Endodermal cell (in vitro differentiated cells): ENCODE results near the gene CLSTN2. TPM values are rescaled to one million over a fixed set of nuclear protein-coding genes. Genes with fewer than 3 reads are reported as not detected.

Source experiments
- DNase-seq: peaks from one replicate; pipeline ENCODE4 v3.0.0-alpha.2; 2017
- H3K27ac ChIP-seq: 2 replicates; pipeline ENCODE4 v1.5.1; 2013; ENCODE audit warnings: mild to moderate bottlenecking, low read depth, low read length, moderate library complexity
- H3K27me3 ChIP-seq: 2 replicates; pipeline ENCODE4 v1.6.1; 2013; ENCODE audit warnings: mild to moderate bottlenecking, low read length, moderate library complexity; ENCODE audit not compliant: insufficient read depth, control insufficient read depth, poor library complexity, severe bottlenecking
- H3K36me3 ChIP-seq: 2 replicates; pipeline ENCODE4 v1.7.0; 2013; ENCODE audit warnings: mild to moderate bottlenecking, low read length, moderate library complexity; ENCODE audit not compliant: control insufficient read depth, insufficient read depth
- H3K4me1 ChIP-seq: one replicate; pipeline ENCODE4 v1.7.0; 2013; ENCODE audit warnings: low read length; ENCODE audit not compliant: control insufficient read depth, insufficient read depth
- H3K4me3 ChIP-seq: 2 replicates; pipeline ENCODE4 v1.5.1; 2013; ENCODE audit warnings: mild to moderate bottlenecking, low read length, moderate library complexity
- H3K9ac ChIP-seq: 2 replicates; pipeline ENCODE4 v1.6.1; 2013; ENCODE audit warnings: mild to moderate bottlenecking, low read length, moderate library complexity; ENCODE audit not compliant: poor library complexity, severe bottlenecking; ENCODE audit errors: extremely low read depth
- H3K9me3 ChIP-seq: 2 replicates; pipeline ENCODE4 v1.6.1; 2013; ENCODE audit warnings: mild to moderate bottlenecking, low read length, moderate library complexity; ENCODE audit not compliant: control insufficient read depth
- H3K27ac Mint-ChIP-seq: 2 replicates; pipeline ENCODE4 v1.8.0; 2020; ENCODE audit warnings: mixed read lengths
- H3K27me3 Mint-ChIP-seq: 2 replicates; pipeline ENCODE4 v1.8.0; 2021; ENCODE audit warnings: mild to moderate bottlenecking, mixed read lengths; ENCODE audit not compliant: insufficient read depth
- H3K36me3 Mint-ChIP-seq: 2 replicates; pipeline ENCODE4 v1.8.0; 2020; ENCODE audit warnings: low read depth, mixed read lengths
- H3K4me1 Mint-ChIP-seq: 2 replicates; pipeline ENCODE4 v1.8.0; 2020; ENCODE audit warnings: mixed read lengths
- H3K4me3 Mint-ChIP-seq: 2 replicates; pipeline ENCODE4 v1.8.0; 2020; ENCODE audit warnings: mild to moderate bottlenecking, moderate library complexity, mixed read lengths
- H3K9me3 Mint-ChIP-seq: 2 replicates; pipeline ENCODE4 v1.8.0; 2020; ENCODE audit warnings: mild to moderate bottlenecking, mixed read lengths
- CTCF ChIP-seq: fragments of 200-600 bp; sonication (generic); conservative IDR thresholded peaks from 2 replicates; pipeline ENCODE4 v1.5.0; 2021; ENCODE audit warnings: antibody characterized with exemption, mild to moderate bottlenecking
- WGBS, 2 experiments: methylation state at CpG; one replicate each; pipeline versions ENCODE4 v1.1.5 to v1.1.7; 2013; ENCODE audit warnings: missing lambda C conversion rate in 2 of 2, mixed read lengths in 1 of 2; ENCODE audit not compliant: insufficient coverage in 1 of 2, insufficient read length in 1 of 2; 5-methylcytosine and 5-hydroxymethylcytosine counted together
- long read RNA-seq, 4 experiments: library from polyadenylated mRNA in 2 of 4; library from RNA in 1 of 4; library from capped mRNA in 1 of 4; stranded (forward) in 3 of 4; unstranded in 1 of 4; transcript quantifications; one replicate each; pipeline ENCODE4 v2.0.0, GENCODE V29; 2020 to 2021; ENCODE audit warnings: inconsistent platforms in 1 of 4
- polyA plus RNA-seq, 2 experiments: library from polyadenylated mRNA; stranded (reverse); fragments of 50-300 nt; gene quantifications; one replicate each; pipeline ENCODE4 v1.2.3, GENCODE V29; 2013
- total RNA-seq, 2 donors: library from RNA; stranded (reverse); fragmentation: NEBNext Ultra II Directional in 1 of 2; extraction: Animal tissue kit (Norgen Biotek cat#: 25700) in 1 of 2; gene quantifications; 2 replicates in 1 of 2; 3 replicates in 1 of 2; pipeline ENCODE4 v1.2.1, GENCODE V29; 2021

CLSTN2 gene
- total RNA-seq = under 1 TPM; 0.13 to 0.42 TPM
- polyA plus RNA-seq (2013, experiment 1 of 2) = 6.2 TPM
- polyA plus RNA-seq (2013, experiment 2 of 2) = 5.8 TPM
- long read RNA-seq, experiment 1 = 0 reads
- long read RNA-seq, experiment 2 = 0 reads
- long read RNA-seq, experiment 3, partial matches to known transcripts = 0 of 2 reads
- long read RNA-seq, experiment 3, other reads (novel, unspliced or antisense) = 2 of 2 reads
- long read RNA-seq, experiment 4 = 0 reads

GRCh38 chr3:139935016-139935865 lies at the start of gene CLSTN2:
CLSTN2 (plus strand) TSS chr3:139935185.
- H3K4me3 ChIP-seq = peak within 1 kb of the TSS; percentile 80
- no peaks in the 10 kb centered on the region for H3K9me3 ChIP-seq
- no peak within 1 kb of the TSS for H3K9ac ChIP-seq
- Mint-ChIP-seq H3K4me1 (peaks cover 11% of the 10 kb centered on the region), H3K9me3 (no peaks in the 10 kb centered on the region), H3K36me3 (no peaks in the 10 kb centered on the region), H3K27me3 (peaks cover 77% of the 10 kb centered on the region), H3K27ac (no peak within 1 kb of the TSS), H3K4me3 (peak within 1 kb of the TSS; percentile 56)
- 0 to 1% methylated on average over 22 to 89 of the region's 89 CpGs for WGBS, 2 experiments
- TF ChIP-seq CTCF = peak; percentile 8
- H3K27me3 ChIP-seq = peaks cover 51% of the 10 kb centered on the region
- DNase-seq = peak; percentile 89
- H3K4me1 ChIP-seq = no peaks in the 10 kb centered on the region
- no peaks in the 10 kb centered on the region for H3K36me3 ChIP-seq
- no peak within 1 kb of the TSS for H3K27ac ChIP-seq

GRCh38 chr3:139887431-139887830 lies 47.6 kb upstream of the CLSTN2 start:
- Mint-ChIP-seq H3K9me3 (peaks cover 25% of the 10 kb centered on the region), H3K4me3 (no peak overlapping the region), H3K4me1 (no peaks in the 10 kb centered on the region), H3K36me3 (no peaks in the 10 kb centered on the region), H3K27me3 (no peaks in the 10 kb centered on the region), H3K27ac (no peak overlapping the region)
- TF ChIP-seq CTCF = no peak
- H3K4me1 ChIP-seq = no peaks in the 10 kb centered on the region
- H3K9me3 ChIP-seq = no peaks in the 10 kb centered on the region
- H3K4me3 ChIP-seq = no peak overlapping the region
- no peak overlapping the region for H3K9ac ChIP-seq
- no peaks in the 10 kb centered on the region for H3K27me3 ChIP-seq
- no peaks in the 10 kb centered on the region for H3K36me3 ChIP-seq
- H3K27ac ChIP-seq = no peak overlapping the region
- DNase-seq = no peak

GRCh38 chr3:139888561-139889140 lies 46.3 kb upstream of the CLSTN2 start:
- 93 to 100% methylated on average over 2 of the region's 2 CpGs for WGBS, 2 experiments
- H3K4me1 Mint-ChIP-seq = no peaks in the 10 kb centered on the region
- peaks cover 13% of the 10 kb centered on the region for H3K9me3 Mint-ChIP-seq

More at GRCh38 chr3:139888561-139889140, 46.3 kb upstream of the CLSTN2 start:
- Mint-ChIP-seq H3K4me3 (no peak overlapping the region), H3K27ac (no peak overlapping the region), H3K27me3 (no peaks in the 10 kb centered on the region), H3K36me3 (no peaks in the 10 kb centered on the region)
- no peak overlapping the region for H3K27ac ChIP-seq
- no peaks in the 10 kb centered on the region for H3K36me3 ChIP-seq
- TF ChIP-seq CTCF = no peak
- no peaks in the 10 kb centered on the region for H3K4me1 ChIP-seq
- H3K9ac ChIP-seq = no peak overlapping the region
- no peaks in the 10 kb centered on the region for H3K9me3 ChIP-seq
- H3K27me3 ChIP-seq = no peaks in the 10 kb centered on the region
- DNase-seq = no peak
- H3K4me3 ChIP-seq = no peak overlapping the region
